Endodermal cell (in vitro differentiated cells): ENCODE measurements around the gene CEP57L1. TPM values are rescaled to one million over a fixed set of nuclear protein-coding genes. Genes with fewer than 3 reads are reported as not detected.

Experiments
- DNase-seq: peaks from one replicate; pipeline ENCODE4 v3.0.0-alpha.2; 2017
- H3K27ac ChIP-seq: 2 replicates; pipeline ENCODE4 v1.5.1; 2013; ENCODE audit warnings: mild to moderate bottlenecking, low read depth, low read length, moderate library complexity
- H3K27me3 ChIP-seq: 2 replicates; pipeline ENCODE4 v1.6.1; 2013; ENCODE audit warnings: mild to moderate bottlenecking, low read length, moderate library complexity; ENCODE audit not compliant: insufficient read depth, control insufficient read depth, poor library complexity, severe bottlenecking
- H3K36me3 ChIP-seq: 2 replicates; pipeline ENCODE4 v1.7.0; 2013; ENCODE audit warnings: mild to moderate bottlenecking, low read length, moderate library complexity; ENCODE audit not compliant: control insufficient read depth, insufficient read depth
- H3K4me1 ChIP-seq: one replicate; pipeline ENCODE4 v1.7.0; 2013; ENCODE audit warnings: low read length; ENCODE audit not compliant: control insufficient read depth, insufficient read depth
- H3K4me3 ChIP-seq: 2 replicates; pipeline ENCODE4 v1.5.1; 2013; ENCODE audit warnings: mild to moderate bottlenecking, low read length, moderate library complexity
- H3K9ac ChIP-seq: 2 replicates; pipeline ENCODE4 v1.6.1; 2013; ENCODE audit warnings: mild to moderate bottlenecking, low read length, moderate library complexity; ENCODE audit not compliant: poor library complexity, severe bottlenecking; ENCODE audit errors: extremely low read depth
- H3K9me3 ChIP-seq: 2 replicates; pipeline ENCODE4 v1.6.1; 2013; ENCODE audit warnings: mild to moderate bottlenecking, low read length, moderate library complexity; ENCODE audit not compliant: control insufficient read depth
- H3K27ac Mint-ChIP-seq: 2 replicates; pipeline ENCODE4 v1.8.0; 2020; ENCODE audit warnings: mixed read lengths
- H3K27me3 Mint-ChIP-seq: 2 replicates; pipeline ENCODE4 v1.8.0; 2021; ENCODE audit warnings: mild to moderate bottlenecking, mixed read lengths; ENCODE audit not compliant: insufficient read depth
- H3K36me3 Mint-ChIP-seq: 2 replicates; pipeline ENCODE4 v1.8.0; 2020; ENCODE audit warnings: low read depth, mixed read lengths
- H3K4me1 Mint-ChIP-seq: 2 replicates; pipeline ENCODE4 v1.8.0; 2020; ENCODE audit warnings: mixed read lengths
- H3K4me3 Mint-ChIP-seq: 2 replicates; pipeline ENCODE4 v1.8.0; 2020; ENCODE audit warnings: mild to moderate bottlenecking, moderate library complexity, mixed read lengths
- H3K9me3 Mint-ChIP-seq: 2 replicates; pipeline ENCODE4 v1.8.0; 2020; ENCODE audit warnings: mild to moderate bottlenecking, mixed read lengths
- CTCF ChIP-seq: fragments of 200-600 bp; sonication (generic); conservative IDR thresholded peaks from 2 replicates; pipeline ENCODE4 v1.5.0; 2021; ENCODE audit warnings: antibody characterized with exemption, mild to moderate bottlenecking
- WGBS, 2 experiments: methylation state at CpG; one replicate each; pipeline versions ENCODE4 v1.1.5 to v1.1.7; 2013; ENCODE audit warnings: missing lambda C conversion rate in 2 of 2, mixed read lengths in 1 of 2; ENCODE audit not compliant: insufficient coverage in 1 of 2, insufficient read length in 1 of 2; 5-methylcytosine and 5-hydroxymethylcytosine counted together
- total RNA-seq, 2 donors: library from RNA; stranded (reverse); fragmentation: NEBNext Ultra II Directional in 1 of 2; extraction: Animal tissue kit (Norgen Biotek cat#: 25700) in 1 of 2; gene quantifications; 2 replicates in 1 of 2; 3 replicates in 1 of 2; pipeline ENCODE4 v1.2.1, GENCODE V29; 2021

The CEP57L1 gene
- total RNA-seq, 2 donors from 2014 or later, result 8.4 to 17.6 TPM

GRCh38 chr6:109052018-109052651 is 43.2 kb upstream of the CEP57L1 start:
- Mint-ChIP-seq H3K4me1 (peaks cover 23% of the 10 kb centered on the region), H3K27me3 (no peaks in the 10 kb centered on the region), H3K4me3 (no peak overlapping the region), H3K27ac (no peak overlapping the region), H3K9me3 (peaks cover 13% of the 10 kb centered on the region), H3K36me3 (peaks cover 8% of the 10 kb centered on the region)
- no peaks in the 10 kb centered on the region for H3K4me1 ChIP-seq
- H3K9me3 ChIP-seq, result no peaks in the 10 kb centered on the region
- no peak overlapping the region for H3K4me3 ChIP-seq
- no peak for DNase-seq
- H3K9ac ChIP-seq, result no peak overlapping the region
- no peak overlapping the region for H3K27ac ChIP-seq
- TF ChIP-seq CTCF, result no peak
- no peaks in the 10 kb centered on the region for H3K36me3 ChIP-seq
- no peaks in the 10 kb centered on the region for H3K27me3 ChIP-seq

- Mint-ChIP-seq H3K9me3 (peaks cover 13% of the 10 kb centered on the region), H3K27me3 (no peaks in the 10 kb centered on the region), H3K36me3 (peaks cover 8% of the 10 kb centered on the region), H3K27ac (no peak overlapping the region), H3K4me3 (no peak overlapping the region), H3K4me1 (peaks cover 23% of the 10 kb centered on the region)
- Histone ChIP-seq H3K27ac (no peak overlapping the region), H3K4me1 (no peaks in the 10 kb centered on the region), H3K4me3 (no peak overlapping the region), H3K27me3 (no peaks in the 10 kb centered on the region), H3K9ac (no peak overlapping the region), H3K9me3 (no peaks in the 10 kb centered on the region), H3K36me3 (no peaks in the 10 kb centered on the region)
- no peak for TF ChIP-seq CTCF
- WGBS, 2 experiments, result 67 to 100% methylated on average over 1 to 4 of the region's 4 CpGs
- DNase-seq, result no peak
Observed at GRCh38 chr6:109052852-109053251, 42.5 kb upstream of the CEP57L1 start.

- TF ChIP-seq CTCF, result no peak
- peaks cover 20% of the 10 kb centered on the region for H3K4me1 Mint-ChIP-seq
- H3K4me1 ChIP-seq, result no peaks in the 10 kb centered on the region
- H3K36me3 Mint-ChIP-seq, result peaks cover 5% of the 10 kb centered on the region
- H3K27ac Mint-ChIP-seq, result peak overlapping the region; percentile 17
- no peak for DNase-seq
- no peak overlapping the region for H3K4me3 Mint-ChIP-seq
- H3K27me3 Mint-ChIP-seq, result no peaks in the 10 kb centered on the region
- H3K36me3 ChIP-seq, result no peaks in the 10 kb centered on the region
- no peak overlapping the region for H3K4me3 ChIP-seq
- no peaks in the 10 kb centered on the region for H3K9me3 ChIP-seq
- no peaks in the 10 kb centered on the region for H3K27me3 ChIP-seq
- no peak overlapping the region for H3K9ac ChIP-seq
- H3K27ac ChIP-seq, result no peak overlapping the region
- H3K9me3 Mint-ChIP-seq, result peaks cover 8% of the 10 kb centered on the region
- WGBS, 2 experiments, result 74 to 89% methylated on average over 1 of the region's 2 CpGs
Observed at GRCh38 chr6:109053336-109053735, 42.0 kb upstream of the CEP57L1 start.
